Smooth muscle cell (in vitro differentiated cells): ENCODE measurements around the gene PIKFYVE. TPM values are rescaled to one million over a fixed set of nuclear protein-coding genes. Genes with fewer than 3 reads are reported as not detected.

Experiments used
- DNase-seq: peaks from one replicate; lab custom pipeline; 2025; ENCODE audit not compliant: unreplicated experiment; lab: John Stamatoyannopoulos, UW
- H2AFZ ChIP-seq: fragments of 200-600 bp; sonication (generic); 2 replicates; pipeline ENCODE4 v1.6.0; 2016; ENCODE audit warnings: antibody characterized with exemption, low read depth, mild to moderate bottlenecking
- H3F3A ChIP-seq: fragments of 200-600 bp; sonication (generic); 2 replicates; pipeline ENCODE4 v1.6.0; 2017; ENCODE audit warnings: antibody characterized with exemption, low read depth
- H3K27ac ChIP-seq: fragments of 200-600 bp; sonication (generic); 2 replicates; pipeline ENCODE4 v1.5.1; 2016; ENCODE audit warnings: low read depth, mild to moderate bottlenecking
- H3K27me3 ChIP-seq: fragments of 200-600 bp; sonication (generic); 2 replicates; pipeline ENCODE4 v1.6.1; 2016; ENCODE audit warnings: low read depth, mild to moderate bottlenecking
- H3K36me3 ChIP-seq: fragments of 200-600 bp; sonication (generic); 2 replicates; pipeline ENCODE4 v1.5.1; 2016; ENCODE audit warnings: low read depth
- H3K4me1 ChIP-seq: fragments of 200-600 bp; sonication (generic); 2 replicates; pipeline ENCODE4 v1.5.1; 2016; ENCODE audit warnings: low read depth
- H3K4me2 ChIP-seq: fragments of 200-600 bp; sonication (generic); 2 replicates; pipeline ENCODE4 v1.6.0; 2016; ENCODE audit warnings: mild to moderate bottlenecking
- H3K4me3 ChIP-seq: fragments of 200-600 bp; sonication (generic); 2 replicates; pipeline ENCODE4 v1.5.1; 2016; ENCODE audit warnings: mild to moderate bottlenecking
- H3K79me2 ChIP-seq: fragments of 200-600 bp; sonication (generic); 2 replicates; pipeline ENCODE4 v1.6.0; 2016; ENCODE audit warnings: low read depth, mild to moderate bottlenecking
- H3K9ac ChIP-seq: fragments of 200-600 bp; sonication (generic); 2 replicates; pipeline ENCODE4 v1.6.0; 2016; ENCODE audit warnings: low read depth
- H3K9me3 ChIP-seq: fragments of 200-600 bp; sonication (generic); replicated peaks from 2 replicates; pipeline ENCODE4 v1.5.1; 2016; ENCODE audit warnings: low read depth
- H4K20me1 ChIP-seq: fragments of 200-600 bp; sonication (generic); 2 replicates; pipeline ENCODE4 v1.6.0; 2016; ENCODE audit warnings: low read depth
- CTCF ChIP-seq: fragments of 200-600 bp; sonication (generic); IDR thresholded peaks from 2 replicates; pipeline ENCODE4 v1.5.1; 2017; ENCODE audit warnings: borderline replicate concordance, mild to moderate bottlenecking, antibody characterized with exemption; ENCODE audit not compliant: insufficient read depth, poor library complexity, severe bottlenecking
- WGBS: methylation state at CpG from one replicate; pipeline ENCODE4 v1.1.7; 2016; ENCODE audit warnings: low lambda C conversion rate; 5-methylcytosine and 5-hydroxymethylcytosine counted together
- polyA plus RNA-seq: library from polyadenylated mRNA; unstranded; fragments of >200 nt; fragmentation: Nextera tagmentation; extraction: Ambion mirVana; gene quantifications from 2 replicates; pipeline ENCODE4 v1.2.1, GENCODE V29; 2016
- total RNA-seq: library from RNA; depleted of rRNA; stranded (reverse); fragments of >200 nt; gene quantifications from 2 replicates; pipeline ENCODE4 v1.2.3, GENCODE V29; 2014

The PIKFYVE gene
- total and polyA plus RNA-seq, 2 experiments from 2014 or later, result 4.9 to 29.5 TPM

GRCh38 chr2:208366215-208367127 is 100.4 kb downstream of the PIKFYVE start:
- Histone ChIP-seq H4K20me1 (no peaks in the 10 kb centered on the region), H3K79me2 (no peaks in the 10 kb centered on the region), H3K4me1 (no peaks in the 10 kb centered on the region), H3K4me3 (no peak overlapping the region), H2AFZ (no peak overlapping the region), H3K4me2 (no peak overlapping the region), H3K9ac (no peak overlapping the region), H3K27me3 (no peaks in the 10 kb centered on the region), H3F3A (no peaks in the 10 kb centered on the region), H3K27ac (no peak overlapping the region), H3K36me3 (peaks cover 4% of the 10 kb centered on the region), H3K9me3 (peaks cover 4% of the 10 kb centered on the region)
- DNase-seq, result no peak
- TF ChIP-seq CTCF, result no peak
- 88% methylated on average over 4 of the region's 4 CpGs for WGBS

- Histone ChIP-seq H3K79me2 (no peaks in the 10 kb centered on the region), H3K4me3 (no peak overlapping the region), H3K36me3 (peaks cover 4% of the 10 kb centered on the region), H3K9ac (no peak overlapping the region), H3K4me2 (no peak overlapping the region), H3K4me1 (no peaks in the 10 kb centered on the region), H3F3A (no peaks in the 10 kb centered on the region), H3K27ac (no peak overlapping the region), H4K20me1 (no peaks in the 10 kb centered on the region), H3K27me3 (no peaks in the 10 kb centered on the region), H3K9me3 (peaks cover 4% of the 10 kb centered on the region), H2AFZ (no peak overlapping the region)
- 100% methylated on average over 2 of the region's 2 CpGs for WGBS
- TF ChIP-seq CTCF, result no peak
- no peak for DNase-seq
These were observed 103.0 kb downstream of the PIKFYVE start for GRCh38 chr2:208369091-208369490.

GRCh38 chr2:208370881-208371633 is 105.0 kb downstream of the PIKFYVE start:
- no peak for TF ChIP-seq CTCF
- H3K27ac ChIP-seq, result no peak overlapping the region
- no peak overlapping the region for H3K4me2 ChIP-seq
- WGBS, result 84% methylated on average over 8 of the region's 8 CpGs
- no peaks in the 10 kb centered on the region for H3K4me1 ChIP-seq
- H3K9ac ChIP-seq, result no peak overlapping the region
- no peak for DNase-seq
- no peaks in the 10 kb centered on the region for H3K79me2 ChIP-seq
- no peaks in the 10 kb centered on the region for H3K9me3 ChIP-seq
- H3F3A ChIP-seq, result no peaks in the 10 kb centered on the region
- H3K36me3 ChIP-seq, result no peaks in the 10 kb centered on the region
- H3K27me3 ChIP-seq, result no peaks in the 10 kb centered on the region
- H3K4me3 ChIP-seq, result no peak overlapping the region
- no peaks in the 10 kb centered on the region for H4K20me1 ChIP-seq
- H2AFZ ChIP-seq, result no peak overlapping the region
